HUES64 (cell line): ENCODE measurements around the gene RNF6.
A peak's percentile ranks its signal among the peaks of the same experiment; 100 is the strongest.

Experiments
- H3K27ac ChIP-seq: 2 replicates; pipeline ENCODE4 v1.7.0; 2013; ENCODE audit warnings: low read depth, low read length, inconsistent platforms
- H3K27me3 ChIP-seq: 2 replicates; pipeline ENCODE4 v1.6.1; 2013; ENCODE audit warnings: mild to moderate bottlenecking, low read length; ENCODE audit not compliant: insufficient read depth
- H3K36me3 ChIP-seq: 2 replicates; pipeline ENCODE4 v1.6.1; 2013; ENCODE audit warnings: mild to moderate bottlenecking, low read length; ENCODE audit not compliant: insufficient read depth
- H3K4me1 ChIP-seq: 2 replicates; pipeline ENCODE4 v1.6.1; 2013; ENCODE audit warnings: mild to moderate bottlenecking, low read length, moderate library complexity; ENCODE audit not compliant: insufficient read depth
- H3K4me3 ChIP-seq: 2 replicates; pipeline ENCODE4 v1.5.1; 2013; ENCODE audit warnings: mild to moderate bottlenecking, low read length, moderate library complexity
- H3K9ac ChIP-seq: 2 replicates; pipeline ENCODE4 v1.6.1; 2013; ENCODE audit warnings: mild to moderate bottlenecking, low read depth, low read length
- H3K9me3 ChIP-seq: 2 replicates; pipeline ENCODE4 v1.6.1; 2013; ENCODE audit warnings: low read depth, low read length; ENCODE audit not compliant: insufficient read depth
- WGBS: fragments of 150-250, 120-280 bp; methylation state at CpG from one replicate; pipeline ENCODE4 v1.1.7; 2013; ENCODE audit warnings: missing lambda C conversion rate; 5-methylcytosine and 5-hydroxymethylcytosine counted together

RNF6 gene

DNA sequence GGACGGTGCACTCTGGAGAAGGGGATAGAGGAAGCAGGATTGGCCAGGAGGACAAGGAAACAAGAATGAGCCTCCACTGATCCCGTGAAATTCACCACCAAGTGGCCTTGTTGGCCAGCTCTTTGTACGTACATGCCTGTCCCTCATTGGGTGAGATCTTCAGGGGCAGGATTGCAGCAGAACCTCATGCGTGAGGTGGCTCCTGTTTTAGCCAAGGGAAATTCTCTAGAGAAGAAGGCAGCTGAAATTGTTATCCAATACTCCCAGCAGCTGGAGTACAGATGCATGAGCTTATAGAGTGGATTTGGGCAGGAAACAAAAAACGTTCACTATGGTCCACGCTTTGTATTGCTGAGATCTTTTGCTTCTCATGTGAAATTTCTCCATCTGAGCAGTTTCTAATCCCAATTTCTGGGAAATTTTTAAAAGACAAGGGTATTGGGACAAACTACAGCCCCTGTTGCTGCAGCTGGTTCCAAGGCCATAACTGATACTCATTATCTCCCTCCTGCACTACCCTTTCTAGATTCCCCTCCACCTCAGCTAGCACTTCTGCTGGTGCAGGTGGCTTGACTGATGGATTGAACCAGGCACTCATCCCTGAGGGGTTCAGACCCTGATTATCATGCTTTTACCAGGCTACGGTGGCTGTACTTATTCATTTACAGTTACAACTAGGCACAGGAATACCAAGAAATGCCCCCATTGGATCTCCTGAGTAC is 3.9 kb upstream of the RNF6 start:
- Histone ChIP-seq H3K27ac (no peak overlapping the region), H3K36me3 (no peaks in the 10 kb centered on the region), H3K9ac (no peak overlapping the region), H3K4me1 (peaks cover under 1% of the 10 kb centered on the region; the same call in 1 of the 2 replicates), H3K4me3 (no peak overlapping the region), H3K9me3 (no peaks in the 10 kb centered on the region), H3K27me3 (peaks cover 16% of the 10 kb centered on the region; the same call in 1 of the 2 replicates)
- WGBS: 86% methylated on average over 7 of the region's 7 CpGs

DNA sequence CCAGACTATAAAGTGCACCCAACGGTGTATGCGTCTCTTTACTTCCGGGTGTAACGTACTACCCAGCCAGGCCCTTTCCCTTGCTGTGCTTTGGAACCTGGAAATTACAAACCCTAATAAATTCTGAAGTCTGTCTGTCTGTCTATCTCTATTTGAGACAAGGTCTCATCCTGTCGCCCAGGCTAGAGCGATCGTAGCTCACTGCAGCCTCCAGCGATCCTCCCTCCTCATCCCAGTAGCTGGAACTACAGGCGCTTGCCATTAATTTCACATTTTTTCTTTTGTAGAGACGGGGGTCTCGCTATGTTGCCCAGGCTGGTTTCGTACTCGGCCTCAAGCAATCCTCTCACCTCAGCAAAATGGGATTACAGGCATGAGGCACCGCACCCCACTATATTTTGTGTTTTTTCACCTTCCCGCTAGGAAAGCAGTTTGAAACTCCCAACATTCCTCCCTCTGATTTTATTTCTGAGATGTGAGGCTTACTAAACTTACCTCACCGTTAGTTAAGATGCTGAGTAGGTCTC is 469 bp upstream of the RNF6 start:
- Histone ChIP-seq H3K27me3 (peaks cover 16% of the 10 kb centered on the region; the same call in 1 of the 2 replicates), H3K4me1 (peaks cover 7% of the 10 kb centered on the region; the same call in 1 of the 2 replicates), H3K36me3 (peaks cover 29% of the 10 kb centered on the region), H3K27ac (peak overlapping the region; percentile 94), H3K9ac (peak overlapping the region; percentile 95), H3K4me3 (peak overlapping the region; percentile 89), H3K9me3 (no peaks in the 10 kb centered on the region)
- 35% methylated on average over 16 of the region's 16 CpGs for WGBS

- WGBS: 1% methylated on average over 16 of the region's 16 CpGs
- H3K36me3 ChIP-seq: peaks cover 41% of the 10 kb centered on the region
Observed at GRCh38 chr13:26221399-26221720, 754 bp downstream of the RNF6 start.

GRCh38 chr13:26220575-26220974 is 1.5 kb downstream of the RNF6 start:
- Histone ChIP-seq H3K36me3 (peaks cover 49% of the 10 kb centered on the region), H3K27me3 (peaks cover 11% of the 10 kb centered on the region; the same call in 1 of the 2 replicates), H3K9ac (no peak overlapping the region), H3K4me1 (peaks cover 7% of the 10 kb centered on the region; the same call in 1 of the 2 replicates), H3K9me3 (no peaks in the 10 kb centered on the region), H3K27ac (no peak overlapping the region), H3K4me3 (peak overlapping the region; percentile 89)
- WGBS: 99% methylated on average over 2 of the region's 2 CpGs

More at GRCh38 chr13:26221399-26221720, 754 bp downstream of the RNF6 start:
- Histone ChIP-seq H3K4me1 (peaks cover 7% of the 10 kb centered on the region; the same call in 1 of the 2 replicates), H3K27me3 (peaks cover 11% of the 10 kb centered on the region; the same call in 1 of the 2 replicates), H3K9ac (peak overlapping the region; percentile 95), H3K27ac (peak overlapping the region; percentile 94; the same call in 1 of the 2 replicates), H3K9me3 (no peaks in the 10 kb centered on the region), H3K4me3 (peak overlapping the region; percentile 89)

- Histone ChIP-seq H3K27me3 (peaks cover 11% of the 10 kb centered on the region; the same call in 1 of the 2 replicates), H3K4me1 (peaks cover 7% of the 10 kb centered on the region; the same call in 1 of the 2 replicates), H3K9me3 (no peaks in the 10 kb centered on the region), H3K9ac (no peak overlapping the region), H3K27ac (no peak overlapping the region), H3K36me3 (peaks cover 58% of the 10 kb centered on the region), H3K4me3 (no peak overlapping the region)
- 88% methylated on average over 1 of the region's 1 CpG for WGBS
Observed at GRCh38 chr13:26219726-26220125, 2.4 kb downstream of the RNF6 start.

DNA sequence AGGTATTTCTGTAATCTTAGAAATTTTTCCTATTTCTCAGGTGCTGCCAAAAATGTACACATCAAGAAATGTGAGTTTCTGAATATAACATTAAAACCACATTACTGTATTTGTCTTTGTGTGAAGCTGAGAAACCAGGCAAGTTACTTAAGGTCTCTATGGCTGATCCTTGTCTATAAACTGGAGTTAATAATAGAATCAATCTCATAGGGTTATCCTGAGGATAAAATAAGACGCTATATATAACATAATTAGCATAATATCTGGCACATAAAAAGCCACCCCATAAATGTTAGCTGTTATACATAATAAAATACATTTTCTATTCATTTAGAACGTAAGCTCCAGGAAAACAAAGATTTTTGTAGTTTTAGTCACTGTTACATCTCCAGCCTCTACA is 6.1 kb downstream of the RNF6 start:
- H3K27ac ChIP-seq: no peak overlapping the region
- peaks cover 6% of the 10 kb centered on the region; the same call in 1 of the 2 replicates for H3K4me1 ChIP-seq
- peaks cover 91% of the 10 kb centered on the region for H3K36me3 ChIP-seq
- no peaks in the 10 kb centered on the region for H3K27me3 ChIP-seq
- H3K9ac ChIP-seq: no peak overlapping the region
- 90% methylated on average over 2 of the region's 2 CpGs for WGBS
- H3K9me3 ChIP-seq: no peaks in the 10 kb centered on the region
- H3K4me3 ChIP-seq: no peak overlapping the region

DNA sequence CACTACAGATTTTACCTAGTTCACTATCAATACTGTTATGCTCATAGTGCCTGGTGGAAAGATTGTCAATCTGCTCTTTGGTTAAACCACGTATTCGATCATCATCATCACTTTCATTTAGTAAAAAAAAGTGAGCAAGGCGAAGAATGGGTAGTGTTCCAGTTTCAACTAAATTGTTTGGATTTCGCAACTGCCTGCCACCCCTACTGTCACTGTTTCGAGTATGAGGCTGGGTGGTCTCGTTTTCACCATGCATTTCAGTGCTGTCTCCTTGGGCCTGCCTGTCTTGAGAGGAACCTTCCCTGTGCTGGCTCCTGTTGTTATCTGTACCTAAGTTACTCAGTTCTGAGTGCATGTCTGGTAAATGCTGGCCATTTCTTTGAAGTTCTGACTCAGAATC is 8.1 kb downstream of the RNF6 start:
- Histone ChIP-seq H3K4me1 (no peaks in the 10 kb centered on the region), H3K9ac (no peak overlapping the region), H3K27ac (no peak overlapping the region), H3K27me3 (no peaks in the 10 kb centered on the region), H3K9me3 (no peaks in the 10 kb centered on the region), H3K4me3 (no peak overlapping the region), H3K36me3 (peaks cover 76% of the 10 kb centered on the region)
- 97% methylated on average over 6 of the region's 6 CpGs for WGBS

DNA sequence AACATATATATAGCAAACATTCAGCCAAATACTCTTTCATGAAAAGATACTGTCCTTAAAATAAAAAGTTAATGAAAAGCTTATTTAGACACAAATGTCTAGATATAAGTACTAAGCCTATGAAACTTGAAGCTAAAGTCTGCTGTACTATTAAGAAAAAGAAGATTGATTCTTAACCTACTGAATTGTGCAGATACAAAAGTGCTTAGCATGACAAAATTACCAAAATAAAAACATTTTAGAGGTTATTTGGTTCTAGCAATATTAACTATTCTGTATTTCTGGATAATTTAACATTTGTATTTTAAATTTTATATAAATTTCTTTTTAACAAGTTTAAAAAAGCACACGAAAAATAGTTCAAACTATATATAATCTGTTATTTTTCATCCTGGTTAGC is 8.8 kb downstream of the RNF6 start:
- H3K36me3 ChIP-seq: peaks cover 71% of the 10 kb centered on the region
- WGBS: 92% methylated on average over 1 of the region's 1 CpG
- H3K9ac ChIP-seq: no peak overlapping the region

DNA sequence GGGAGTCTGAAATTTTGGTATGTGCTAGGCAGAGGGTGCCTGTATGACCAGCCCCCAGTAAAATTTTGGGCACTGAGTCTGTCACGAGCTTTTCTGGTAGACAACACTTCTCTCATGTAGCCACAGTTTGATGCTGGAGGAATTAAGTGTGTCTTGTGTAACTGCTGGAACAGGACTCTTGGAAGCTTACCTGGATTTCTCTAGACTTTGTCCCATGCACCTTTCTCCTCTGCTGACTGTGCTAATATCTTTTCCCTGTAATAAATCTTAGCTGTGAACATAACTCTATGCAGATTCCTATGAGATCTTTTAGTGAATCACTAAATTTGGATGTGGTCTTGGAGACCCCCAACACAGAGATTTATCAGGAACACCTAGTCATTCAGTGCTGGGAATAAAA is 13.8 kb downstream of the RNF6 start:
- Histone ChIP-seq H3K36me3 (peaks cover 27% of the 10 kb centered on the region), H3K4me3 (no peak overlapping the region), H3K27me3 (no peaks in the 10 kb centered on the region), H3K27ac (no peak overlapping the region), H3K9ac (no peak overlapping the region), H3K9me3 (no peaks in the 10 kb centered on the region), H3K4me1 (no peaks in the 10 kb centered on the region)
- WGBS: 100% methylated on average over 1 of the region's 1 CpG

More for the DNA sequence above, 8.8 kb downstream of the RNF6 start:
- H3K4me1 ChIP-seq: no peaks in the 10 kb centered on the region
- H3K9me3 ChIP-seq: no peaks in the 10 kb centered on the region
- no peak overlapping the region for H3K27ac ChIP-seq
- H3K4me3 ChIP-seq: no peak overlapping the region
- no peaks in the 10 kb centered on the region for H3K27me3 ChIP-seq

- Histone ChIP-seq H3K4me3 (no peak overlapping the region), H3K27ac (no peak overlapping the region), H3K27me3 (no peaks in the 10 kb centered on the region), H3K9ac (no peak overlapping the region), H3K4me1 (no peaks in the 10 kb centered on the region), H3K36me3 (no peaks in the 10 kb centered on the region), H3K9me3 (no peaks in the 10 kb centered on the region)
Observed at GRCh38 chr13:26202365-26202972, 19.6 kb downstream of the RNF6 start.

- Histone ChIP-seq H3K4me1 (no peaks in the 10 kb centered on the region), H3K4me3 (no peak overlapping the region), H3K9me3 (peaks cover under 1% of the 10 kb centered on the region; the same call in 1 of the 2 replicates), H3K9ac (no peak overlapping the region), H3K27ac (no peak overlapping the region), H3K27me3 (no peaks in the 10 kb centered on the region), H3K36me3 (no peaks in the 10 kb centered on the region)
Observed at GRCh38 chr13:26200811-26201210, 21.3 kb downstream of the RNF6 start.
